ENCODE data around the gene SPDEF.

- no peak for TF ChIP-seq CTCF (CRISPR knock-in tag; IDR thresholded peaks at IDR 0.05)
- TF ChIP-seq CHD4 (IDR thresholded peaks at IDR 0.05; ENCODE audit: borderline replicate concordance, low read length), result no peak
Observed at GRCh38 chr6:34572021-34572420, 15.9 kb upstream of the SPDEF start.

Measured in HepG2 (cell line).